Mammary microvascular endothelial cell (primary cell): Measurements from ENCODE around the gene RMND1. TPM values are rescaled to one million over a fixed set of nuclear protein-coding genes. Genes with fewer than 3 reads are reported as not detected.

ENCODE experiments used
- total RNA-seq: library from RNA; depleted of rRNA; stranded (reverse); fragments of >200 nt; gene quantifications from 2 replicates; pipeline ENCODE4 v1.2.3, GENCODE V29; 2015

The RMND1 gene
- 17.3 and 20.7 TPM in 2 replicates for total RNA-seq

GRCh38 chr6:151451950-151452749 lies at the start of gene RMND1:
Gene RMND1, minus strand, starts transcription at chr6:151452126. Its CDS starts 6,315 bp downstream, at chr6:151445811.

GRCh38 chr6:151493804-151494234 lies 41.9 kb upstream of the RMND1 start, which contains the start of gene CCDC170:
Gene CCDC170, plus strand, starts transcription at chr6:151494017. Its CDS starts 112 bp downstream, at chr6:151494129.

GRCh38 chr6:151391471-151392413 lies 60.2 kb downstream of the RMND1 start, which contains the start of gene ZBTB2:
Gene ZBTB2, minus strand, starts transcription at chr6:151391559. Its CDS starts 17,922 bp downstream, at chr6:151373637.

Other genes starting within 250 kb of the RMND1 start
- gene AKAP12, start 212.2 kb downstream of the RMND1 start, total RNA-seq = 383 and 413 TPM in 2 replicates
- 10.9 and 13.1 TPM in 2 replicates for gene ZBTB2, start 60.6 kb downstream of the RMND1 start, total RNA-seq
- gene CCDC170, start 41.9 kb upstream of the RMND1 start, total RNA-seq = not detected in 2 replicates